IMR-90 (cell line): Measurements from ENCODE around the gene MEGF10. TPM values are rescaled to one million over a fixed set of nuclear protein-coding genes. Genes with fewer than 3 reads are reported as not detected.

Experiments used
- ATAC-seq: fragments of 200-7000 bp; cut with Tn5 transposase; 2 replicates; pipeline ENCODE4 v1.9.1; 2020; ENCODE audit warnings: low read depth, mild to moderate bottlenecking, moderate library complexity
- BruUV-seq: library from RNA; stranded (reverse); fragments of 400-500 nt; replicated peaks from 2 replicates; lab custom pipeline; 2021; lab: Mats Ljungman, UMichigan
- CTCF ChIA-PET: fragments of 300-600 bp; formaldehyde crosslinking; extraction: SDS; loops from one replicate; lab custom pipeline; 2021; ENCODE audit warnings: antibody characterized with exemption; lab: Yijun Ruan, JAX
- POLR2A ChIA-PET: fragments of 300-600 bp; sonication (Branson Sonifier 250); formaldehyde crosslinking; loops from one replicate; lab custom pipeline; 2022; ENCODE audit warnings: antibody characterized with exemption; ENCODE audit not compliant: unreplicated experiment; lab: Charles Lee
- DNase-seq: peaks from one replicate; pipeline ENCODE4 v3.0.0; 2013
- H2AFZ ChIP-seq: replicated peaks from 2 replicates; pipeline ENCODE3; 2013; ENCODE audit warnings: low read length, mild to moderate bottlenecking; ENCODE audit not compliant: poor library complexity
- H2AK5ac ChIP-seq: 2 replicates; pipeline ENCODE4 v1.6.1; 2013; ENCODE audit warnings: low read depth, low read length, inconsistent platforms
- H2AK9ac ChIP-seq: replicated peaks from 2 replicates; pipeline ENCODE3; 2013; ENCODE audit warnings: mild to moderate bottlenecking, low read depth, low read length, moderate library complexity; ENCODE audit not compliant: poor library complexity
- H2BK120ac ChIP-seq: 2 replicates; pipeline ENCODE4 v1.6.1; 2013; ENCODE audit warnings: low read depth, low read length, inconsistent platforms
- H2BK15ac ChIP-seq: 3 replicates; pipeline ENCODE4 v1.6.1; 2013; ENCODE audit warnings: low read depth, low read length, inconsistent platforms
- H2BK20ac ChIP-seq: 2 replicates; pipeline ENCODE4 v1.6.1; 2013; ENCODE audit warnings: low read depth, mild to moderate bottlenecking, inconsistent platforms, low read length, moderate library complexity
- H2BK5ac ChIP-seq: 2 replicates; pipeline ENCODE4 v1.6.1; 2013; ENCODE audit warnings: mild to moderate bottlenecking, low read depth, low read length, inconsistent platforms; ENCODE audit not compliant: poor library complexity, severe bottlenecking
- H3K14ac ChIP-seq: replicated peaks from 2 replicates; pipeline ENCODE4 v1.6.1; 2013; ENCODE audit warnings: low read depth, low read length, inconsistent platforms
- H3K18ac ChIP-seq: 2 replicates; pipeline ENCODE4 v1.6.1; 2013; ENCODE audit warnings: low read depth, low read length, control low read depth
- H3K23ac ChIP-seq: 2 replicates; pipeline ENCODE4 v1.6.1; 2013; ENCODE audit warnings: low read depth, low read length, inconsistent platforms
- H3K27ac ChIP-seq: 2 replicates; pipeline ENCODE4 v1.5.1; 2013; ENCODE audit warnings: mild to moderate bottlenecking, control low read depth, low read length; ENCODE audit not compliant: insufficient read depth
- H3K27me3 ChIP-seq: 2 replicates; pipeline ENCODE4 v1.6.1; 2013; ENCODE audit warnings: low read length; ENCODE audit not compliant: control insufficient read depth, insufficient read depth
- H3K36me3 ChIP-seq: 2 replicates; pipeline ENCODE4 v1.6.1; 2013; ENCODE audit warnings: low read length, mixed read lengths; ENCODE audit not compliant: control insufficient read depth, insufficient read depth
- H3K4ac ChIP-seq: 2 replicates; pipeline ENCODE4 v1.6.1; 2013; ENCODE audit warnings: low read depth, low read length, inconsistent platforms
- H3K4me1 ChIP-seq: 2 replicates; pipeline ENCODE4 v1.6.1; 2013; ENCODE audit warnings: low read length, mixed read lengths; ENCODE audit not compliant: control insufficient read depth, insufficient read depth
- H3K4me2 ChIP-seq: 2 replicates; pipeline ENCODE4 v1.6.1; 2013; ENCODE audit warnings: low read depth, mild to moderate bottlenecking, control low read depth, low read length, moderate library complexity
- H3K4me3 ChIP-seq: 2 replicates; pipeline ENCODE4 v1.5.1; 2013; ENCODE audit warnings: low read depth, mild to moderate bottlenecking, control low read depth, low read length, moderate library complexity; ENCODE audit not compliant: insufficient read depth
- H3K56ac ChIP-seq: 2 replicates; pipeline ENCODE4 v1.6.1; 2013; ENCODE audit warnings: low read length, inconsistent platforms; ENCODE audit not compliant: insufficient read depth; ENCODE audit errors: extremely low read depth
- H3K79me1 ChIP-seq, 2 experiments: 2 replicates each; pipeline ENCODE4 v1.6.1; 2013; ENCODE audit warnings: low read length in 2 of 2, inconsistent platforms in 1 of 2, low read depth in 1 of 2
- H3K9ac ChIP-seq: 2 replicates; pipeline ENCODE4 v1.6.1; 2013; ENCODE audit warnings: low read depth, low read length, control low read depth
- H3K9me1 ChIP-seq: 2 replicates; pipeline ENCODE4 v1.6.1; 2013; ENCODE audit warnings: low read length, inconsistent platforms; ENCODE audit not compliant: insufficient read depth
- H3K9me3 ChIP-seq: 2 replicates; pipeline ENCODE4 v1.6.1; 2013; ENCODE audit warnings: low read length; ENCODE audit not compliant: control insufficient read depth, insufficient read depth
- H4K20me1 ChIP-seq: 2 replicates; pipeline ENCODE4 v1.6.1; 2013; ENCODE audit warnings: low read length, inconsistent platforms; ENCODE audit not compliant: insufficient read depth
- H4K5ac ChIP-seq: 2 replicates; pipeline ENCODE4 v1.6.1; 2013; ENCODE audit warnings: mild to moderate bottlenecking, low read depth, low read length, control low read depth
- H4K8ac ChIP-seq, 2 experiments: 2 replicates each; pipeline ENCODE4 v1.6.1; 2013; ENCODE audit warnings: low read depth in 2 of 2, low read length in 2 of 2, control low read depth in 1 of 2, inconsistent platforms in 1 of 2
- H4K91ac ChIP-seq: 2 replicates; pipeline ENCODE4 v1.6.1; 2013; ENCODE audit warnings: low read depth, low read length, inconsistent platforms; ENCODE audit not compliant: insufficient read depth
- CEBPB ChIP-seq: IDR thresholded peaks from 2 replicates; pipeline ENCODE4 v1.6.1; 2012; ENCODE audit warnings: low read depth, low read length, improper control_type of control experiment
- CHD1 ChIP-seq: IDR thresholded peaks from 2 replicates; pipeline ENCODE4 v1.6.1; 2012; ENCODE audit warnings: low read depth, low read length, improper control_type of control experiment
- CTCF ChIP-seq: conservative IDR thresholded peaks from 2 replicates; pipeline ENCODE4 v1.5.1; 2012; ENCODE audit warnings: mild to moderate bottlenecking, low read depth, low read length, improper control_type of control experiment
- ELK1 ChIP-seq: fragments of 150-350 bp; IDR thresholded peaks from 2 replicates; pipeline ENCODE4 v1.6.1; 2016; ENCODE audit warnings: low read depth, mild to moderate bottlenecking, low read length, moderate library complexity, borderline replicate concordance
- MAFK ChIP-seq: IDR thresholded peaks from 2 replicates; pipeline ENCODE4 v1.6.1; 2012; ENCODE audit warnings: low read depth, low read length, improper control_type of control experiment
- MAZ ChIP-seq: IDR thresholded peaks from 2 replicates; pipeline ENCODE4 v1.6.1; 2012; ENCODE audit warnings: low read depth, mild to moderate bottlenecking, low read length, improper control_type of control experiment, moderate library complexity, borderline replicate concordance
- MXI1 ChIP-seq: IDR thresholded peaks from 2 replicates; pipeline ENCODE4 v1.6.1; 2012; ENCODE audit warnings: low read depth, mild to moderate bottlenecking, low read length, moderate library complexity, borderline replicate concordance
- RAD21 ChIP-seq: IDR thresholded peaks from 2 replicates; pipeline ENCODE4 v1.6.1; 2012; ENCODE audit warnings: low read length, improper control_type of control experiment
- RCOR1 ChIP-seq: IDR thresholded peaks from 2 replicates; pipeline ENCODE4 v1.6.1; 2012; ENCODE audit warnings: mild to moderate bottlenecking, low read length, improper control_type of control experiment; ENCODE audit not compliant: insufficient replicate concordance
- WGBS, 2 experiments: methylation state at CpG; one replicate each; pipeline versions ENCODE4 v1.1.5 to v1.1.7; 2013; ENCODE audit warnings: missing lambda C conversion rate in 2 of 2; ENCODE audit not compliant: insufficient read length in 1 of 2; ENCODE audit errors: extremely low coverage in 2 of 2; 5-methylcytosine and 5-hydroxymethylcytosine counted together
- dilution Hi-C: fragments of 300-500 bp; cut with HindIII; formaldehyde crosslinking; loops from one replicate; pipeline ENCODE4 v1.14.3; 2018; ENCODE audit warnings: low sequenced_read_pairs; ENCODE audit not compliant: unreplicated experiment
- in situ Hi-C: fragments of 300-500 bp; cut with MboI; formaldehyde crosslinking; loops from 3 replicates; pipeline ENCODE4 v1.14.3; 2019; ENCODE audit warnings: low sequenced_read_pairs, inconsistent platforms, mixed read lengths
- intact Hi-C: fragments of 100-400 bp; cut with micrococcal nuclease; formaldehyde crosslinking; loops from 2 replicates; pipeline ENCODE4 v1.10.0; 2022
- polyA plus RNA-seq, 3 experiments: library from polyadenylated mRNA; depleted of rRNA; stranded (reverse); fragments of >200 nt; gene quantifications; 2 replicates each; pipeline ENCODE4 v1.2.3, GENCODE V29; 2012; ENCODE audit warnings: low replicate concordance in 1 of 3
- total RNA-seq: library from RNA; depleted of rRNA; stranded (reverse); fragments of >200 nt; gene quantifications from 2 replicates; pipeline ENCODE4 v1.2.3, GENCODE V29; 2012

Gene MEGF10
- total and polyA plus RNA-seq, 2 of the 4 experiments (the other 2 are of a cell fraction), result not detected

GRCh38 chr5:127311349-127311748 is 20.8 kb downstream of the MEGF10 start:
- no peak overlapping the region for H3K56ac ChIP-seq
- H2AFZ ChIP-seq, result no peak overlapping the region
- no peak overlapping the region for H3K4ac ChIP-seq
- H3K27ac ChIP-seq, result no peak overlapping the region
- in situ Hi-C loops, result loop anchor here (10.0 kb wide), 1 partner anchor 637 kb away; no protein-coding TSS in a partner anchor
- intact Hi-C loops, result no loop called here
- no peak overlapping the region for H3K4me3 ChIP-seq
- H2BK20ac ChIP-seq, result no peak overlapping the region
- H3K9me1 ChIP-seq, result no peaks in the 10 kb centered on the region
- no peak overlapping the region for H2BK15ac ChIP-seq
- no peak for DNase-seq
- H4K5ac ChIP-seq, result no peak overlapping the region
- TF ChIP-seq MAFK (no peak), MXI1 (no peak), CHD1 (no peak), CTCF (no peak), RAD21 (no peak), MAZ (no peak), ELK1 (no peak), CEBPB (no peak), RCOR1 (no peak)
- H4K20me1 ChIP-seq, result no peaks in the 10 kb centered on the region
- no peak overlapping the region for H3K23ac ChIP-seq
- no peaks in the 10 kb centered on the region for H3K36me3 ChIP-seq
- H3K79me1 ChIP-seq, result no peaks in the 10 kb centered on the region
- no peak overlapping the region for H2AK9ac ChIP-seq
- H3K4me1 ChIP-seq, result no peaks in the 10 kb centered on the region
- H2AK5ac ChIP-seq, result no peak overlapping the region
- H3K18ac ChIP-seq, result no peak overlapping the region
- no peak overlapping the region for H3K9ac ChIP-seq
- no peak for ATAC-seq
- dilution Hi-C loops, result no loop called here
- BruUV-seq, result no TSS peak
- ChIA-PET POLR2A (no interaction called here), CTCF (no interaction called here)
- no peak overlapping the region for H2BK120ac ChIP-seq
- whole genome bisulfite sequencing, 2 experiments, result 33% methylated on average over 1 of the region's 2 CpGs; no CpG with 5 or more reads in 1 of the 2 experiments
- H3K4me2 ChIP-seq, result no peak overlapping the region
- no peak overlapping the region for H3K14ac ChIP-seq
- no peak overlapping the region for H4K91ac ChIP-seq
- H3K27me3 ChIP-seq, result peaks cover 12% of the 10 kb centered on the region
- no peak overlapping the region for H4K8ac ChIP-seq
- no peak overlapping the region for H2BK5ac ChIP-seq
- H3K9me3 ChIP-seq, result no peaks in the 10 kb centered on the region
